ENCODE data around the gene EPHB1. TPM values are rescaled to one million over a fixed set of nuclear protein-coding genes. Genes with fewer than 3 reads are reported as not detected.

The EPHB1 gene
- polyA plus RNA-seq, 3 donors: 0.06 to 0.55 TPM; not detected in 1

DNA sequence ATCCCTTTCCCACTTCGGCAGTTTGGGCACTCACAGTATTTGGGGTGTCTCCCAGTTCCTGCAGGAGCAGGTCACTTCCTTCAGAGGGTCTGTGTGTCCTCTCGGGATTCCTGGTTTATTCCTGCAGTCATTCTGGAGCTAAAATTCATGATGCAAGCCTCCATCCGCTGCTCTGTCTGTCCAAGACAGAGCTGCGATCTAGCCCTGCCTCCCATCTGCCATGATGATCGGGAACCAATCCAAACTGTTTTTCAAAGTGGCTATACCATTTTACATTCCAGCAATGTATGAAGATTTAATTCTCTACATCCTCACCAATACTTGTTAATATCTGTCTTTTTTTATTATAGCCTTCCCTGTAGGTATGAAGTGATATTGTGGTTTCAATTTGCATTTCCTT lies 273.0 kb downstream of the EPHB1 start:
- Histone ChIP-seq H3K4me2 (replicated peaks; ENCODE audit: extremely low read depth, low read length, poor library complexity, severe bottlenecking) (no peak overlapping the region), H2AFZ (ENCODE audit: insufficient read depth, low read depth, low read length, poor library complexity, severe bottlenecking) (no peak overlapping the region), H3K79me2 (ENCODE audit: insufficient read depth, low read length) (no peaks in the 10 kb centered on the region), H3K9me3 (replicated peaks in 1 of 2; ENCODE audit: control insufficient read depth in 1 of 2, insufficient read depth in 1 of 2, low read length in 2 of 2) (peaks cover 0 to 4% of the 10 kb centered on the region in 2 donors), H3K4me3 (replicated peaks in 1 of 3; ENCODE audit: low read depth in 2 of 3, low read length in 3 of 3) (no peak overlapping the region), H3K27ac (ENCODE audit: low read depth in 1 of 2, low read length in 2 of 2) (no peak overlapping the region), H3K27me3 (ENCODE audit: control insufficient read depth in 2 of 2, insufficient read depth in 2 of 2, low read length in 2 of 2) (no peaks in the 10 kb centered on the region), H3K4me1 (ENCODE audit: control insufficient read depth in 1 of 2, insufficient read depth in 2 of 2, low read length in 2 of 2) (no peaks in the 10 kb centered on the region), H4K20me1 (ENCODE audit: insufficient read depth, low read length) (no peaks in the 10 kb centered on the region), H3K36me3 (replicated peaks in 1 of 2; ENCODE audit: control insufficient read depth in 1 of 2, insufficient read depth in 2 of 2, low read length in 2 of 2) (no peaks in the 10 kb centered on the region), H3K9ac (ENCODE audit: insufficient read depth, low read length, poor library complexity, severe bottlenecking) (no peak overlapping the region)
- H3K4me1 Mint-ChIP-seq: no peaks in the 10 kb centered on the region
- H3K27ac Mint-ChIP-seq: no peak overlapping the region
- H3K4me3 Mint-ChIP-seq: no peak overlapping the region
- no peak for DNase-seq
- H3K27me3 Mint-ChIP-seq (ENCODE audit: low read depth in 3 of 3): peaks cover 0 to 2% (median 0%) of the 10 kb centered on the region in 3 donors
- TF ChIP-seq, protein P1, sequence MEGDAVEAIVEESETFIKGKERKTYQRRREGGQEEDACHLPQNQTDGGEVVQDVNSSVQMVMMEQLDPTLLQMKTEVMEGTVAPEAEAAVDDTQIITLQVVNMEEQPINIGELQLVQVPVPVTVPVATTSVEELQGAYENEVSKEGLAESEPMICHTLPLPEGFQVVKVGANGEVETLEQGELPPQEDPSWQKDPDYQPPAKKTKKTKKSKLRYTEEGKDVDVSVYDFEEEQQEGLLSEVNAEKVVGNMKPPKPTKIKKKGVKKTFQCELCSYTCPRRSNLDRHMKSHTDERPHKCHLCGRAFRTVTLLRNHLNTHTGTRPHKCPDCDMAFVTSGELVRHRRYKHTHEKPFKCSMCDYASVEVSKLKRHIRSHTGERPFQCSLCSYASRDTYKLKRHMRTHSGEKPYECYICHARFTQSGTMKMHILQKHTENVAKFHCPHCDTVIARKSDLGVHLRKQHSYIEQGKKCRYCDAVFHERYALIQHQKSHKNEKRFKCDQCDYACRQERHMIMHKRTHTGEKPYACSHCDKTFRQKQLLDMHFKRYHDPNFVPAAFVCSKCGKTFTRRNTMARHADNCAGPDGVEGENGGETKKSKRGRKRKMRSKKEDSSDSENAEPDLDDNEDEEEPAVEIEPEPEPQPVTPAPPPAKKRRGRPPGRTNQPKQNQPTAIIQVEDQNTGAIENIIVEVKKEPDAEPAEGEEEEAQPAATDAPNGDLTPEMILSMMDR (IDR thresholded peaks at IDR 0.05): no peak
- intact Hi-C loops (cut with micrococcal nuclease): no loop called here
- WGBS (ENCODE audit: insufficient coverage): 100% methylated on average over 2 of the region's 5 CpGs
- H3K36me3 Mint-ChIP-seq: no peaks in the 10 kb centered on the region
- H3K9me3 Mint-ChIP-seq: peaks cover 12 to 23% (median 15%) of the 10 kb centered on the region in 7 donors

DNA sequence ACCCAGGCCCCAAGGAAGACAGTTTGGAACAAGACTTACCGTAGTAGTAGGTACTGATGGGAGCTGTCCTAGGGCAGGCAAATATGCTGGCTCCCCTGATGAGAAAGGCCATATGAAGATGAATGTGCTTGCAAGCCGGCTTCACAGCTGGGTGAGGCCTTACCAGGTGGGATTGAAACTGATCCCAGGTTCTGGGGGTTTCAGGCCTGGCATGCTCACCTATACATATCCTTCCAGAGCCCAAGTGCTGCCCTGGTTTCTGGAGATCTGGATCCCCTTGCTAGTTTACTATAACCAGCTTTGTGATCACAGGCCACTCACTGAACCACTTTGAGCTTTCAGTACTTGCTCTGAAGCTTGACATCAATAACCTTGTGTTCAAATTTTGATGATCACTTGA lies 274.3 kb downstream of the EPHB1 start:
- Histone ChIP-seq H3K36me3 (replicated peaks in 1 of 2; ENCODE audit: control insufficient read depth in 1 of 2, insufficient read depth in 2 of 2, low read length in 2 of 2) (no peaks in the 10 kb centered on the region), H3K27ac (ENCODE audit: low read depth in 1 of 2, low read length in 2 of 2) (no peak overlapping the region), H3K9ac (ENCODE audit: insufficient read depth, low read length, poor library complexity, severe bottlenecking) (no peak overlapping the region), H3K79me2 (ENCODE audit: insufficient read depth, low read length) (no peaks in the 10 kb centered on the region), H3K4me2 (replicated peaks; ENCODE audit: extremely low read depth, low read length, poor library complexity, severe bottlenecking) (no peak overlapping the region), H3K9me3 (replicated peaks in 1 of 2; ENCODE audit: control insufficient read depth in 1 of 2, insufficient read depth in 1 of 2, low read length in 2 of 2) (peaks cover 0 to 4% of the 10 kb centered on the region in 2 donors), H3K4me1 (ENCODE audit: control insufficient read depth in 1 of 2, insufficient read depth in 2 of 2, low read length in 2 of 2) (no peaks in the 10 kb centered on the region), H3K4me3 (replicated peaks in 1 of 3; ENCODE audit: low read depth in 2 of 3, low read length in 3 of 3) (no peak overlapping the region), H3K27me3 (ENCODE audit: control insufficient read depth in 2 of 2, insufficient read depth in 2 of 2, low read length in 2 of 2) (no peaks in the 10 kb centered on the region), H2AFZ (ENCODE audit: insufficient read depth, low read depth, low read length, poor library complexity, severe bottlenecking) (no peak overlapping the region), H4K20me1 (ENCODE audit: insufficient read depth, low read length) (no peaks in the 10 kb centered on the region)
- TF ChIP-seq, protein P1 (IDR thresholded peaks at IDR 0.05): no peak
- WGBS (ENCODE audit: insufficient coverage): 100% methylated on average over 1 of the region's 2 CpGs
- H3K4me3 Mint-ChIP-seq: no peak overlapping the region
- H3K4me1 Mint-ChIP-seq: no peaks in the 10 kb centered on the region
- H3K9me3 Mint-ChIP-seq: peaks cover 9 to 21% (median 15%) of the 10 kb centered on the region in 7 donors
- H3K27ac Mint-ChIP-seq: no peak overlapping the region
- H3K36me3 Mint-ChIP-seq: no peaks in the 10 kb centered on the region
- intact Hi-C loops (cut with micrococcal nuclease): no loop called here
- no peaks in the 10 kb centered on the region for H3K27me3 Mint-ChIP-seq (ENCODE audit: low read depth in 3 of 3)
- DNase-seq: no peak
